ENCODE data around the gene MPZL2. TPM values are rescaled to one million over a fixed set of nuclear protein-coding genes. Genes with fewer than 3 reads are reported as not detected.

MPZL2 gene
- total and polyA plus RNA-seq, 2 of the 8 experiments (the other 6 are each of a cell fraction or from before 2014, with no cell fraction given): 2.4 to 3.2 TPM

DNA sequence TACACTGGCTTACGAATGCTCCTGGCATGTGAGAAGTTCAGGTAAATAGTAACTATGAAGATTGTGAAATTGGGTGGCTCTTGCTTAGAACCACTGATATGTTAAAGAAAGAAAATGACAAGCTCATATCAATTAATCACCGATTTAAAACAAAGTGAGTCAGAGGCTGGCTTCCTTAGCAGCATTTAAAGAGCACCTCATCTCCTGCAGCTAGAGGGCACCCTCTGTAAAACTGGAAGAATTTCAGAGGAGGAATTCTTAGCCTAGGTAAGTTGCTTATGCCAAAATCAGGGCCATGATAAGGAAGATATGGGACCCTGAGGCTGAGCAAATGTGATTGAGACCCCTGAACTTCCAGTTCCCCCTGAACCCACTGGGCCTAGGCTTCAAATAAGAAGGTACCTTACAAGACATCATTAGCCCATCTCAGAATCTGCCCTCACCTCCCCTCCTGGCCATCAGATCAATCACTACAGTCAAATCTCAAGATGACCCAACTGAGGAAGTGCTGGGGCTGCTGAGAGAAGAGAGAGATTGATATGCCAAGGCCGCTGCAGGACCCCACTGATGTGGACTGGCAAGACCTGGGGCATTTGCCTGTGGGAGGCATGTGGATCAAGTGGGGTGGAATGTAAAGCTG is 31.8 kb upstream of the MPZL2 start:
- Histone ChIP-seq H2BK120ac (replicated peaks; ENCODE audit: low read depth, low read length) (no peak overlapping the region), H3K9ac (replicated peaks in 1 of 4; ENCODE audit: extremely low read depth in 1 of 4, low read depth in 3 of 4, low read length in 3 of 4) (no peak overlapping the region), H3K79me1 (ENCODE audit: low read depth, low read length) (no peaks in the 10 kb centered on the region), H2BK15ac (ENCODE audit: low read length) (no peak overlapping the region), H2AFZ (ENCODE audit: low read length) (peak overlapping the region; percentile 60), H3K4me2 (ENCODE audit: insufficient read depth in 1 of 2, low read depth in 2 of 2, low read length in 2 of 2) (no peak overlapping the region), H3K23me2 (ENCODE audit: low read depth, low read length) (no peaks in the 10 kb centered on the region), H4K20me1 (replicated peaks in 1 of 2; ENCODE audit: control insufficient read depth in 1 of 2, insufficient read depth in 2 of 2, low read length in 2 of 2) (no peaks in the 10 kb centered on the region), H3K79me2 (ENCODE audit: control insufficient read depth in 1 of 2, insufficient read depth in 2 of 2, low read length in 2 of 2) (no peaks in the 10 kb centered on the region), H3K4me3 (ENCODE audit: extremely low read depth in 1 of 4, insufficient read depth in 2 of 4, low read depth in 3 of 4, low read length in 4 of 4) (no peak overlapping the region), H2BK12ac (ENCODE audit: low read depth, low read length) (no peak overlapping the region), H2BK20ac (ENCODE audit: low read length) (no peak overlapping the region), H3K27ac (ENCODE audit: low read depth, low read length) (no peak overlapping the region), H3K27me3 (replicated peaks in 1 of 4; ENCODE audit: control insufficient read depth in 3 of 4, extremely low read depth in 1 of 4, insufficient read depth in 3 of 4, low read length in 3 of 4) (no peaks in the 10 kb centered on the region; a peak in 1 of 7 replicates), H2BK5ac (ENCODE audit: low read depth, low read length) (no peak overlapping the region), H3K56ac (replicated peaks; ENCODE audit: insufficient read length, low read depth, low read length) (no peak overlapping the region), H4K8ac (ENCODE audit: extremely low read depth, insufficient read depth, low read length) (no peak overlapping the region), H3K18ac (ENCODE audit: extremely low read depth, low read length) (no peak overlapping the region), H4K5ac (ENCODE audit: insufficient read length, low read depth, low read length) (peak overlapping the region; percentile 29), H3K4me1 (replicated peaks in 1 of 4; ENCODE audit: control insufficient read depth in 3 of 4, insufficient read depth in 4 of 4, low read length in 3 of 4) (no peaks in the 10 kb centered on the region; a peak in 1 of 7 replicates), H3K36me3 (ENCODE audit: control insufficient read depth in 2 of 4, insufficient read depth in 4 of 4, low read length in 3 of 4) (no peaks in the 10 kb centered on the region), H3K14ac (ENCODE audit: insufficient read length) (no peak overlapping the region), H2AK5ac (ENCODE audit: low read depth, low read length) (no peak overlapping the region), H3K9me3 (ENCODE audit: insufficient read depth in 2 of 2, low read depth in 1 of 2, low read length in 1 of 2) (no peaks in the 10 kb centered on the region), H3K23ac (ENCODE audit: insufficient read length) (no peak overlapping the region), H4K91ac (replicated peaks; ENCODE audit: insufficient read length, low read length) (no peak overlapping the region), H3K4ac (replicated peaks; ENCODE audit: insufficient read length, low read depth, low read length) (no peak overlapping the region)
- WGBS, 2 experiments (ENCODE audit: extremely low coverage in 1 of 2, insufficient coverage in 1 of 2, insufficient read length in 1 of 2, insufficient replicate concordance in 2 of 2, low coverage in 1 of 2, low lambda C conversion rate in 2 of 2, missing lambda C conversion rate in 1 of 2): 60% methylated on average over 3 of the region's 3 CpGs; no CpG with 5 or more reads in 1 of the 2 experiments
- ChIA-PET POLR2A (ENCODE audit: partially characterized antibody) (interaction anchor here (0.8 to 1.0 kb wide), 2 partner anchors 10 to 55 kb away, joined by 4 read pairs; no protein-coding TSS in a partner anchor), CTCF (ENCODE audit: partially characterized antibody) (interaction anchor here (0.7 to 5.1 kb wide), 50 partner anchors 9 to 308 kb away, joined by 3 to 52 read pairs (median 4); partner anchors contain the start of genes CD3D, CD3E, JAML and MPZL2)
- FAIRE-seq (peak; percentile 39), DNase-seq (ENCODE audit: low read depth in 1 of 2, low spot score in 2 of 2) (no peak)
- no peak for TF ChIP-seq POLR2AphosphoS5 (IDR thresholded peaks at IDR 0.05; ENCODE audit: low read depth, low read length)
- TF ChIP-seq RAD21 (IDR thresholded peaks at IDR 0.05 in 1 of 2, conservative IDR thresholded peaks at IDR 0.05 in 1 of 2; ENCODE audit: low read depth in 2 of 2, low read length in 2 of 2): peak; percentile 54 to 65
- no peak for TF ChIP-seq KDM5A (IDR thresholded peaks at IDR 0.05; ENCODE audit: low read length)
- no peak for TF ChIP-seq SIN3A (conservative IDR thresholded peaks at IDR 0.05 in 1 of 2, IDR thresholded peaks at IDR 0.05 in 1 of 2; ENCODE audit: low read depth in 1 of 2, low read length in 2 of 2)
- 0 out of 2 replicates have a peak, but pooled peaks have one; percentile 29 for TF ChIP-seq JUND (IDR thresholded peaks at IDR 0.05; ENCODE audit: low read length)
- TF ChIP-seq, protein P1, sequence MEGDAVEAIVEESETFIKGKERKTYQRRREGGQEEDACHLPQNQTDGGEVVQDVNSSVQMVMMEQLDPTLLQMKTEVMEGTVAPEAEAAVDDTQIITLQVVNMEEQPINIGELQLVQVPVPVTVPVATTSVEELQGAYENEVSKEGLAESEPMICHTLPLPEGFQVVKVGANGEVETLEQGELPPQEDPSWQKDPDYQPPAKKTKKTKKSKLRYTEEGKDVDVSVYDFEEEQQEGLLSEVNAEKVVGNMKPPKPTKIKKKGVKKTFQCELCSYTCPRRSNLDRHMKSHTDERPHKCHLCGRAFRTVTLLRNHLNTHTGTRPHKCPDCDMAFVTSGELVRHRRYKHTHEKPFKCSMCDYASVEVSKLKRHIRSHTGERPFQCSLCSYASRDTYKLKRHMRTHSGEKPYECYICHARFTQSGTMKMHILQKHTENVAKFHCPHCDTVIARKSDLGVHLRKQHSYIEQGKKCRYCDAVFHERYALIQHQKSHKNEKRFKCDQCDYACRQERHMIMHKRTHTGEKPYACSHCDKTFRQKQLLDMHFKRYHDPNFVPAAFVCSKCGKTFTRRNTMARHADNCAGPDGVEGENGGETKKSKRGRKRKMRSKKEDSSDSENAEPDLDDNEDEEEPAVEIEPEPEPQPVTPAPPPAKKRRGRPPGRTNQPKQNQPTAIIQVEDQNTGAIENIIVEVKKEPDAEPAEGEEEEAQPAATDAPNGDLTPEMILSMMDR (IDR thresholded peaks at IDR 0.05; ENCODE audit: control extremely low read depth in 1 of 3, insufficient read depth in 1 of 3, low read depth in 1 of 3, low read length in 3 of 3): peak in 2 of 3 experiments; percentile 63 to 70; a peak in 3 of 4 replicates

Measured in H1 (cell line).